Measurements from ENCODE around the gene FPGS.

DNA sequence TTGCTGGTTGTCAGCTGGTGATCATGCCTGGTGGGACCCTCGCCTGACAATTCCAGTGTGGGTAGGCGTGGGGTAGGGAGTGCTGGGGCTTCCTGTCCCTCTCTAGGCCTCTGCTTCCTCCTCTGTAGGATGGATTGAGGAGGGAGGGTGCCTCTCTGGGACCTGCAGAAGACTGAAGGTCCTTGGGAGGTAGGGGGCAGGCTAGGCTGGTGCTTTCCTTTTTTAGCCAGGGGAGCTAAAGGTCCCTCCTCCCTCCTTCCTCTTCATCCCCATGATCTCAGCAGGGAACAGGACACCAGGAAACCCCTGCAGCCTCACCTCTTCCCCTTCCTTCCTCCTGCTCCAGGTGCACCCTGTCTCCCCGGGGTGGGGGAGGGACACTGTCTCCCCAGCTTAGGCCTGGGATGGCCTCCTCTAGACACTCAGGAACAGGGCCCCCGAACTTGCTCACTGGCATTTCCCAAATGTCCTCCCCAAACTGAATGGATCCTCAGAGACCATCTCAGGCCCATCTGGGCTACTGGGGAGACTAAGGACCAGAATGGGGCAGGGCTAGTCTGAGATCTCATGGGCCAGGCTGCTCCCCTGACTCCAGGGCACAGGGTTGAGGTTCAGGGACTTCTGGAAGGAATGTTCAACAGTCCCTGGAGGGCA is 32.6 kb upstream of the FPGS start:
- no peak for TF ChIP-seq SIN3A (IDR thresholded peaks at IDR 0.05; ENCODE audit: borderline replicate concordance, insufficient read depth, low read length)
- TF ChIP-seq, protein P1, sequence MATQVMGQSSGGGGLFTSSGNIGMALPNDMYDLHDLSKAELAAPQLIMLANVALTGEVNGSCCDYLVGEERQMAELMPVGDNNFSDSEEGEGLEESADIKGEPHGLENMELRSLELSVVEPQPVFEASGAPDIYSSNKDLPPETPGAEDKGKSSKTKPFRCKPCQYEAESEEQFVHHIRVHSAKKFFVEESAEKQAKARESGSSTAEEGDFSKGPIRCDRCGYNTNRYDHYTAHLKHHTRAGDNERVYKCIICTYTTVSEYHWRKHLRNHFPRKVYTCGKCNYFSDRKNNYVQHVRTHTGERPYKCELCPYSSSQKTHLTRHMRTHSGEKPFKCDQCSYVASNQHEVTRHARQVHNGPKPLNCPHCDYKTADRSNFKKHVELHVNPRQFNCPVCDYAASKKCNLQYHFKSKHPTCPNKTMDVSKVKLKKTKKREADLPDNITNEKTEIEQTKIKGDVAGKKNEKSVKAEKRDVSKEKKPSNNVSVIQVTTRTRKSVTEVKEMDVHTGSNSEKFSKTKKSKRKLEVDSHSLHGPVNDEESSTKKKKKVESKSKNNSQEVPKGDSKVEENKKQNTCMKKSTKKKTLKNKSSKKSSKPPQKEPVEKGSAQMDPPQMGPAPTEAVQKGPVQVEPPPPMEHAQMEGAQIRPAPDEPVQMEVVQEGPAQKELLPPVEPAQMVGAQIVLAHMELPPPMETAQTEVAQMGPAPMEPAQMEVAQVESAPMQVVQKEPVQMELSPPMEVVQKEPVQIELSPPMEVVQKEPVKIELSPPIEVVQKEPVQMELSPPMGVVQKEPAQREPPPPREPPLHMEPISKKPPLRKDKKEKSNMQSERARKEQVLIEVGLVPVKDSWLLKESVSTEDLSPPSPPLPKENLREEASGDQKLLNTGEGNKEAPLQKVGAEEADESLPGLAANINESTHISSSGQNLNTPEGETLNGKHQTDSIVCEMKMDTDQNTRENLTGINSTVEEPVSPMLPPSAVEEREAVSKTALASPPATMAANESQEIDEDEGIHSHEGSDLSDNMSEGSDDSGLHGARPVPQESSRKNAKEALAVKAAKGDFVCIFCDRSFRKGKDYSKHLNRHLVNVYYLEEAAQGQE (IDR thresholded peaks at IDR 0.05; ENCODE audit: insufficient read depth in 1 of 2, low read depth in 2 of 2, low read length in 2 of 2) = no peak
- no peak for TF ChIP-seq POLR2AphosphoS5 (IDR thresholded peaks at IDR 0.05; ENCODE audit: low read depth, low read length)
- no peak for TF ChIP-seq FOXP2 (optimal IDR thresholded peaks at IDR 0.05; ENCODE audit: borderline replicate concordance, extremely low read depth, extremely low read length, insufficient read depth)
- no peak for TF ChIP-seq TAF1 (IDR thresholded peaks at IDR 0.05; ENCODE audit: borderline replicate concordance, insufficient read depth, low read length)
